ENCODE measurements around the gene RAB20.
"Not testable (repeated sequence)": the region's sequence is repeated elsewhere in the genome, so short reads cannot be mapped to it uniquely, and the experiment has no call there.

RAB20 gene

DNA sequence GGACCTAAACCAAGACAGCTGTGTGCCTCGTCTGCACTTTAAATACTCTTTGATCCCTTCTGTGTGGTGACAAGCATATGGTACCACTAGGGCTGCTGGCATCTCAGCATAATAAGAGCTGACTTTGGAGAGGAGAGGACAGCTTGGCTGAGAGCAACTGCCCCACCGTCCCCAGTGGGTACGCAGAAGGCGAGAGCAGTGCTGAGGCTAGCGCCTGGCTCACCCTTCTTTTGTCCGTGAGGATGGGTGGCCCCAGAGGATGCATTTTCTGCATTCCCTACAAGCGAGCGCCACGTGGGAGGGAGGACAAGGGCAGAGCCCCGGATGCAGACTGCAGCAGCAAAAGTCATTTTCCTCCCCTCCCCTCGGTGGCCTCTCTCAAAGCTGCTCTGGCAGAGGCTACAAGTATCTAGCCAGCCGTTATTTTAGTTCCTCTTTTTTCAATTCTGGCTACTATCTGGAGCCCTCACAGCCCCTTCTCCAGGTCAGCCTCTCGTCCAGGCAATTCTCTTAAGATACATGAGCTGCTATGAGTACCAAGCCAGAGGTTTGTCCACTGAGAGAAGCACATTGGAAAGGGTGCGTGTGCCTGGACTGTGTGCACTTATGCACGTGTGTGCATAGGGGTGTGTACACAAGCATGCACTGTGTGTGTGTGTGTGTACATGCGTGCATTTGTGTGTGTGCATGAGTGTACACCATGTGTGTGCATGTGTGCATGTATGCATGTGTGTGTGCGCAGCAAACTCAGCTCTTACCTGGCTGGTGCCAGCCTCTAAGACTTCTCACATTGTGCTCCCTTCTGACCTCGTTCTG is 51.3 kb downstream of the RAB20 start:
- no peak for DNase-seq (ENCODE audit: low read depth in 2 of 2)

DNA sequence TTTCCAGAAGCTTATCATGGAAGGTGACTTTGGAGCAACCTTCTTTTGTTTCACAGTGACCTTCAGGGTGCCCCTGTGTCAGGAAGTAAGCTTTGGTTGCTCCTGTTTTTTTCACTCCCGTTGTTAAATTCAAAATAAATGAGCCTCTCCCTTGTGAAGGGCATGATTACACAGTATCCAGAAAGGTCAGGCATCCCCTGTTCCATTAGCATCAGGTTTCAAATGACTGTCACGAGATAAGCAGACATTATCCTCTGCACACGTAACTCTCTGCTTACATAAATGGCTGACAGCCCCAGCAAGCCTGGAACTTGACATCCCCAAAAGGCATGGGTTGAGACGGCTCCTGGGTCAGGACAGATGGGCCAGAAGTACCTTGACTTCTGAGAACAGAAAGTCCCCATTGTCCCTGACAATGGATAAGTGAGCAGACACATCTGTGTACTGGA is 52.0 kb downstream of the RAB20 start:
- DNase-seq (ENCODE audit: low read depth in 2 of 2): no peak

DNA sequence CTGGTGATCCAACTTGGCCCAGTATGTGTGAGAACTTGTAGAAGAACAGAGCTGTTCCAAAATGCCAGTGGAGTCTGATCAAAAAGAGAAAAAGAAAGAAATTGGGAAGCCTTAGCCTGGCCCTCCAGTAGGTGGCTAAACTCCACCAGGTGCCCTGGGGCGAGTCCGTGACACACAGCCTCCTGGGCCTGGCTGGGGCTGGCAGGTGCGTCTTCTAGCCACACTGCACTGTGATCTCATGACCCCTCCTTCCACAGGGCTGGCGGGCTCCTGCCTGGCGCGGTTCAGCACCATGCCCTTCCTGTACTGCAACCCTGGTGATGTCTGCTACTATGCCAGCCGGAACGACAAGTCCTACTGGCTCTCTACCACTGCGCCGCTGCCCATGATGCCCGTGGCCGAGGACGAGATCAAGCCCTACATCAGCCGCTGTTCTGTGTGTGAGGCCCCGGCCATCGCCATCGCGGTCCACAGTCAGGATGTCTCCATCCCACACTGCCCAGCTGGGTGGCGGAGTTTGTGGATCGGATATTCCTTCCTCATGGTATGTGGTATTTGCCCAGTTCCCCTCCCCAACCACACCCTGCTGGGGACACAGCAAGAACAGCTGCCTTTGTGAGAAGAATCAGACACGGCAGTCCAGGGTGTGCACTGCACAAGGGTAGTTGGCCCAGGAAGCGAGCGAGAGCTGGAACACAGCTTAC is 53.7 kb downstream of the RAB20 start:
- no peak for DNase-seq (ENCODE audit: low read depth in 2 of 2)

DNA sequence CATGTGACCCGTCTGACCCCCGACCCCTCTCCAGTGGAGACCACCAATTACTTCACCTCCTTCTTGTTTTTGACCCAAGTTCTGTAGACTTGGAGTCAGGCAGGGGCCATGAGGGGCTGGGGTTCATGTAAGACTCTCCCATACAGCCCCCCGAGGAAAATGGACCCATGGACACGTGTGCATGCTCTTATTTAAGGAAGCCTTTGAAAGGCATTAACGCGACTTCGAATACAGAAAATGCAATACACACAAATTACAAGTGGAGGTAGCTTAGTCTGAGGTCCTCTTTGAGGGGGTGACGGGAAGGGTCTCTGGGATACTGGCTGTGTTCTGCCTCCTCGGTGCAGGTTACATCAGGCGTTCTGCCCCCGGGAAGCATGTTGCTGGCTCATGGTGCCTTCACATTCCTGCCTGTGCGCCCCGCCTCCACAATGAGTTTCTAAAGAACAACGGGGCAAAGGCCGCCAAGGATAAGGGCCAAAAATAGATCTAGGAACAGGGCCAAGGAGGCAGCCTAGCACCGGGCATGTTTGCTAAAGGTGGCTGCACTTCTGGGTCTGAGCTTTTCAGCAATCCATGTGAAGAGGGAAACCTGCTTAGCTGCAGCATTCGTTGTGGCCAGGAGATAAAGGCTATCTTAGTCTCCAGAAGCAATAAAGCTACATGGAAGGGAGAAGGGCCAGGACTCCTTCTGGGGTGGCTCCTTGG is 54.5 kb downstream of the RAB20 start:
- no peak for DNase-seq (ENCODE audit: low read depth in 2 of 2)

DNA sequence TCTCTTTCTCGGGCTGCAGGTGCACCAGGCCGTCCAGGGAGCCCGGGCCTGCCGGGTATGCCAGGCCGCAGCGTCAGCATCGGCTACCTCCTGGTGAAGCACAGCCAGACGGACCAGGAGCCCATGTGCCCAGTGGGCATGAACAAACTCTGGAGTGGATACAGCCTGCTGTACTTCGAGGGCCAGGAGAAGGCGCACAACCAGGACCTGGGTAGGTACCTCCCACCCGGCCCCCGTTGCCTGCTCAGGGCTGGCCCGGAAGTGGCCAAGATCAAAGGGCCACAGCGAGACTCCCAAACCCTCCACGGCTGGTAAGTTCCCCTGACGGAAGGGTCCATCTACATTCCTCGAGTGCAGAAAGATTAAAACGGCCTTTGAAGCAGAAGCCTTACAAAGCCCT is 55.1 kb downstream of the RAB20 start:
- no peak for DNase-seq (ENCODE audit: low read depth in 2 of 2)

DNA sequence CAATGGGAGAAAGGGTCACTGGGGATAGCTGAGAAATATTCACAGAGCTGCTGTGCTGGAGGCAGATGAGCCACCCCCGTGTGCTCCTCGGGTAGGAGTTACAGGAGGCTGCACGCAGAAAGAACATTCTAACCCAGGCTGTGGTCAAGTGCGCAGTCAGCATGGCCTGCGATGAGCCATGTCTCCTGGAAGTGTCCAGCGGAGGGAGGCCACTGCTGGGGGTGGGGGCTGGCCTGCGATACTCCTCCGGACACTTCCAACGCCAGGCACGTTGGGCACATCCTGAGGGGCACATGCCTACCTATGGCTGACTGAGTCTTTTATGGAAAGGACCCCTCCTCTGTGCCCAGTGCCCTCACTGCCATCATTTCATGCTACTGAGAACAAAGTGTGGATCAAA is 55.9 kb downstream of the RAB20 start:
- no peak for DNase-seq (ENCODE audit: low read depth in 2 of 2)

DNA sequence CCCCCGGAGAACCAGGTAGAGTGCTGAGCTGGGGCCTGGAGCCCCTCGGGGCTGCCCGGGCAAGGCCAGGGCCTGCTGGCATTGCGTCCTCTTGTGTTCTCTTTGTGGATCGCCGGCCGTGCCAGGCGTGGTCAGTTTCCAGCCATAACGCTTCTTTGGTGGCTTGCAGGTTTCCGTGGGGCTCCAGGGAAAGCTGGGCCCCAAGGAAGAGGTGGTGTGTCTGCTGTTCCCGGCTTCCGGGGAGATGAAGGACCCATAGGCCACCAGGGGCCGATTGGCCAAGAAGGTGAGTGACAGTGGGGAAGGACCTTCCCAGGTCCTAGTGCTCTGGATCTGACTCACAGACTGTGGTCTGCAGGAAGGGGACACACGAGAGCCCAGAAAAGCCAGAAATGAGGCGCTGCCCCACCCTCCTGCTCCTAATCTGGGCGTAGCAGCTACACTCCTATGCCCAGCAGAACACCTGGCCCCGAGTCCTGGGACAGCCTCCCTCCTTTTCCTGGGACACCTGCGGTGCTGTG is 57.5 kb downstream of the RAB20 start:
- DNase-seq (ENCODE audit: low read depth in 2 of 2): no peak

DNA sequence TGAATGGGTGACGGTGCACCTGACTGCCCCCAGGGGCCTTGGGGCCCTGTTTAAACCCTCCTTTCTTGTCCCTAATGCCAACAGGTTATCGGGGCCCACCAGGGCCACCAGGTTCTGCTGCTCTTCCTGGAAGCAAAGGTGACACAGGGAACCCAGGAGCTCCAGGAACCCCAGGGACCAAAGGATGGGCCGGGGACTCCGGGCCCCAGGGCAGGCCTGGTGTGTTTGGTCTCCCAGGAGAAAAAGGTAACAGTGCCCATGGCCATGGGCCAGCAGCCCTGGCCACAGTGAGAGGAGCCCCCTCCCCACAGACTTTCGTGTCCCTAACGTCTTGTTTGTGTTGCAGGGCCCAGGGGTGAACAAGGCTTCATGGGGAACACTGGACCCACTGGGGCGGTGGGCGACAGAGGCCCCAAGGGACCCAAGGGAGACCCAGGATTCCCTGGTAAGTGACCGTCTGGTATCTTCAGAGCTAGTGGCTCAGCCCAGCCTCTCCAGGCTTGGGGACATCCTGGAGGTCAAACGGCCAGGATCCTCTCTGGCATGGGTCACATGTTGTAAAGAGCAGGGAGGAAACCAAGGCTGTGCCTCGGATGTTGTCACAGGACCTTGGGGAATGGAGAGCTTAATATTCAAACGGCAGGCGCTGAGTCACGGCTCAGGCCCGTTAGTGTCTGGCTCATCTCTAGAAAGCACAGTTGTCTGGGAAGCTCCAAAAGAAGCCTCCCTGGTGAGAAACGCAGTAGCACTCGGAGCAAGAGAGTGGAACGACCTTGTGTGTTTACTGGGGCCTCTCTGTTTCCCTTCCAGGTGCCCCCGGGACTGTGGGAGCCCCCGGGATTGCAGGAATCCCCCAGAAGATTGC is 58.3 kb downstream of the RAB20 start:
- DNase-seq (ENCODE audit: low read depth in 2 of 2): no peak

DNA sequence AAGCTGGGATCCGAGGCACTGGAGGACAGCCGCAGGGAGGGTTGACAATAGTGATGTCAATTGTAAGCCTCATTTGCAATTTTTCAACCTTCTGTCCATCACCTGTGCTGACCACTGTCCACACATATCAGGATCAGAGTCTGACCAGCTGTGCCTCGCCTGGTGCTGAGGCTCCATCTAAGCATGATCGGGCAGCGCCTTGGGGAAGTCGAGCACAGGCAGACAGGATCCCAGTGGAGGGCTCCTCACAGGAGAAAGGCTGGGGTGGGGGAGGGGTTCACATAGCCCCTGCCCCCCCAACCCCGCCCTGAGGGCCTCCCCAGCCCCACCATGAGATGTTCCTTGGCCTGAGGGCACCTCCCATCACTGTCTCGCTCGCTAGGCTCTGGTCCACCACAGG is 60.3 kb downstream of the RAB20 start:
- no peak for DNase-seq (ENCODE audit: low read depth in 2 of 2)

DNA sequence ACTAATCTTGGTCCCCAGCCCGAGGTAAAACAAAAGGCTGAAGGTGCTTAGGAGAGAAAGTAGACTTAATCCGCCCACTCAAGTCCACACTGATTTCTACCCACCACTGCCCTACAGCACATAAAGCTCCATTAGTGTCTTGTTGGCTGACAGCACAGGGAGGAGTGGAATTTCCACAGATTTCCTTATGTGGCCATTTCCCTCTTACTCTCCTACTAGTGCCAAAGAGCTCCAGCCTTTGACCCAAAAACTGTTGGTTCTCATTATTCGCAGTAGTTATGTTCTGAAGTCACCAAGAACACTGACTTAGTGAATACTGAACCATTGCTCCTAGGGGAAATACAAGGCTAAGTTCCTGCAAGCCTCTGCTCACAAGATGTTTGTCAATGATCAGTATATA is 61.2 kb downstream of the RAB20 start:
- DNase-seq (ENCODE audit: low read depth in 2 of 2): no peak

DNA sequence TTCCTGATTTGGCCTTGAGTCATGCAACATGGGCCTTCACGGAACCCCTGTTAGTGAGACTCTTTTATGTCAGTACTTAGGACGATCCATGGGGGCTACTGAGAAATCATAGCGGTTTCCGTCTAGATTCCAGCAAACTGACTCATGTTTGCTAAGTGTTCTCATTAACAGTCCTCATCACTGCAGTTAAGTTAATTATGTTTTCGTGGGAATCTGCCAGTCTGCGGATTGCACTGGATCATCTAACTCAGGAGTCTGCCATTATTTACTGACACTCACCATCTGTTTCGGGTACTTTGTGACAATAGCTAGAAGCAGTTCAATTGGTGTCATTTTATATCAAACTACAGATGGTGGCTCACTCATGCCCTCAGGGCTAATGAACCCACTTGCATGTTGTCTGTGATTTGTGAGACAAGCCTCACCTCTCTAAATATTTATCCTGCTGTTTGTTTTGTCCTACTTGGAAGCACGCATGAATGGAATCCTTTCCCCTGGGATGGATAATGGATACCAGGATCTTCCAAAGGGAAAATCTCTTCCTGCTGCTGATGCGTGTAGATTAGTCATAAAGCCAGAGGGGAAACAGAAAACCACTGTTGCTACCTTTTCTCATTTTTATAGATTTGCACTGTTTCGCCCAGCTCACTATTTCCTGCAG is 61.8 kb downstream of the RAB20 start:
- DNase-seq (ENCODE audit: low read depth in 2 of 2): no peak

DNA sequence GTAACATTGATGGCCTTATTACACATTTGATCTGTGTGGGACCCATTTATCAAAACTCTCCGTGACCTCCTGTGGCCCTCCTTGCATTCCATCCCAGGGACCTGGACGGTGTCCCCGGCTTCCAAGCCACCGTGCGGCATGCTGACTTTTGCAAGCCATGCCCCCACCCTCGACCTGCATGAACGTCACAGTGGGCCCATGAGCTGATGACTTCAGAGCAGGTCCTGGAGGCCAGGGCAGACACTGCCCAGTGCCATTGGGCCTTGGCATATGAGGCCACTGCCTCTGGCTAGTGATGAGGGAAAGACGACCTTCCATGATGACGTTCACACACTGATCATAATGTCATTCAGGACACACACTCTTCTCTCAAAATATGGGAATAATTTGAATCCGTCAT is 62.8 kb downstream of the RAB20 start:
- DNase-seq (ENCODE audit: low read depth in 2 of 2): no peak

DNA sequence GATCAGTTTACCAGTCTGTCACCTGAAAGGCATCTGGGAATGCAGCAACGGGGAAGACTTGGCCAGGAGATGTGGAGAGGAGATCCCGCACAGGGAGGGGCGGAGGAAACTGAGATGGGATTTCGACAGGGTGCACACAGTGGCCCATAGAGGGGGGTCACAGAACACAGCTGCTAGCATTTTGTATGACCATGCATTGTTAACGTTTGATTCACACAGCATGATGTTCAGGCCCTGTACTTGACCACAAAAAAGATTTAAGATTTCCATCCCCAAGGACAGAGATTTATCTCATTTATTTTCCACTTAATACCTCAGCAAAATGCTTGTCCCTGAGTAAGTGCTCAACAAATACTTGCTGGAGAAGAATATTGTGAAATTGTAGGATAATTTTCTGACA is 63.2 kb downstream of the RAB20 start:
- no peak for DNase-seq (ENCODE audit: low read depth in 2 of 2)

DNA sequence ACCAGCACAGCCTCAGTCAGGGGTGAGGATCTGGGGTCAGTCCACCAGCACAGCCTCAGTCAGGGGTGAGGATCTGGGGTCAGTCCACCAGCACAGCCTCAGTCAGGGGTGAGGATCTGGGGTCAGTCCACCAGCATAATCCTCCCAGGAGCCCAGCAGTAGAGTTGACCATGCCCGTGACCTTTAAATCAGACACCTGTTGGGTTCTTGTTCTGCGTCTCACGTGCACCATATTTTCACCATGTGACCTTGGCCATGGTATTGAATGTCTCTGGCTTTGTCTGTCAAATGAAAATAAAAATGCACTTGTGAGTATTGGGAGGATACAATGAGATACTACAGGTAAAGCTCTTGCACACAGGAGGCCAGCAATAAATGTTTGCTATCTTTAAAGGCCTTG is 63.6 kb downstream of the RAB20 start:
- not testable (repeated sequence) for DNase-seq (ENCODE audit: low read depth in 2 of 2)

DNA sequence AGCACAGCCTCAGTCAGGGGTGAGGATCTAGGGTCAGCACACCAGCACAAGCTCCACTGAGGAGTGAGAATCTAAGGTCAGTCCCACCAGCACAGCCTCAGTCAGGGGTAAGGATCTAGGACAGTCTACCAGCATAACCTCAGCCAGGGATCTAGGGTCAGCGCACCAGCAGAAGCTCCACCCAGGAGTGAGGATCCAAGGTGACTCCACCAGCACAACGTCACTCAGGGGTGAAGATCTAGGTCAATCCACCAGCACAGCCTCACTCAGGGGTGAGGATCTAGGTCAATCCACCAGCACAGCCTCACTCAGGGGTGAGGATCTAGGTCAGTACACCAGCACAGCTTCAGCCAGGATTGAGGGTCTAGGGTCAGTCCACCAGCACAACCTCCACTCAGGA is 64.5 kb downstream of the RAB20 start:
- DNase-seq (ENCODE audit: low read depth in 2 of 2): no peak

DNA sequence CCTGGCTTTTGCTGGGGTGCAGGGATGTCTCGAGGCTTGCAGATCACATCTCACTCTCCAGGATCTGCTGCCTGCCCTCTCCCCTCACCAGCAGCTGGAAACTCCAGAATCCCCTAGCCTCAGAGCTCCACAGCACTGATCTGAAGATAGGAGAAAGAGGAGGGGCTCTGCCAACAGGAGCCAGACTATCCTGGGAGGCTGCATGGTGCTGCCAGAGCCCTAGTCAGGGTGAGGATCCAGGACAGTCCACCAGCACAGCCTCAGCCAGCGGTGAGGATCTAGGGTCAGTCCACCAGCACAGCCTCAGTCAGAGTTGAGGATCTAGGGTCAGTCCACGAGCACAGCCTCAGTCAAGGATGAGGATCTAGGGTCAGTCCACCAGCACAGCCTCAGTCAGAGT is 65.2 kb downstream of the RAB20 start:
- DNase-seq (ENCODE audit: low read depth in 2 of 2): no peak

DNA sequence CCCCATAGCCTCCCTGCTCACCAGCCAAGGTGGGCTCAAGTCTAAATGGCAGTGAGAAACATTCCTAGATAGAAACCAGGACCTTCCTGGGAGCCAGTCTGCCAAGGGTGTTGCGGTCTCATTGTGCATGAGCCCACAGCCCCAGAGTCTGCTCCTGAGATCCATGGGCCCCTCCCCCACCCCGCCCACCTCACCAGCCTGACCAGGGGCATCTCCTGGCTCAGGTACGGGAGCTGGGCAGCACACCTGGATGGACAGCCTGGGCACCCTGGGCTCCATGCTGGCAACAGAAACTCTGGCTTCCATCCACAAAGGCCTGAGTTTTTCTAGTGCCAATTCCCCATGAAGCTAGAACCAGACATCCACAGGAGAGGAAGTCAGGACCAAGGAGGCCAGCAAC is 65.6 kb downstream of the RAB20 start:
- no peak for DNase-seq (ENCODE audit: low read depth in 2 of 2)

DNA sequence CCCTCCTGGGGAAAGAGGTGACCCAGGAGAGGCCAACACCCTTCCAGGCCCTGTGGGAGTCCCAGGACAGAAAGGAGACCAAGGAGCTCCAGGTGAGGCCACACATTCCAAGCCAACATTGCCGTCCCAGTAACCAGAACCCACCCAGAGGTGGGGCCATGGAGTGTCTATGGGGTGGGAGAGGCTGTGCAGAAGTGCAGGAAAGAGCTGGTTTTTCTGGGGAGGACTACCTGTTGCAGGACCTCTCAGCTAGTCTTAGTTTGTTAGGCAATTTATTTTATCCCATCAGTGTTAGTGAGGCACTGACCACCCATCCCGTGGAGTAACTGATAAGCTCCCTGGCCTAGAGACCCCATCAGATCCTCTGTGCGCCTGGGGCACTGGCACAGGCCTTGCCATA is 66.1 kb downstream of the RAB20 start:
- no peak for DNase-seq (ENCODE audit: low read depth in 2 of 2)

DNA sequence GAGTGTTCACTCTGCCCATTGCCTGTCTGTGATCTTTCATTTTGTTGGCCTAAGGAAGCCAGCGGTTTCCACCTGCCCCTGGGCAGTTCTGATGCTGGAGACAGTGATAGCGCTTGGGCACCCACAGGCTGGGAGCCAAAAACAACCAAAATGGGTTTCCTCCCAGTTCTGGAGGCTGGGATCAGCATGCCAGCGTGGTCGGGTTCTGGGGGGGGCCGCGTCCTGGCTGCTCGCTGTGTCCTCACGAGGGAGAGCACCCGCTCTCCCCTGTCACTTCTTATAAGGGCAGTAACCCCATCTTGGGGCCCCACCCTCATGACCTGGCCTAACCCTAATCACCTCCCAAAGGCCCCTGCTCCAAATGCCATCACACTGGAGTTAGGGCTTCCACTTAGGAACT is 67.9 kb downstream of the RAB20 start:
- no peak for DNase-seq (ENCODE audit: low read depth in 2 of 2)

DNA sequence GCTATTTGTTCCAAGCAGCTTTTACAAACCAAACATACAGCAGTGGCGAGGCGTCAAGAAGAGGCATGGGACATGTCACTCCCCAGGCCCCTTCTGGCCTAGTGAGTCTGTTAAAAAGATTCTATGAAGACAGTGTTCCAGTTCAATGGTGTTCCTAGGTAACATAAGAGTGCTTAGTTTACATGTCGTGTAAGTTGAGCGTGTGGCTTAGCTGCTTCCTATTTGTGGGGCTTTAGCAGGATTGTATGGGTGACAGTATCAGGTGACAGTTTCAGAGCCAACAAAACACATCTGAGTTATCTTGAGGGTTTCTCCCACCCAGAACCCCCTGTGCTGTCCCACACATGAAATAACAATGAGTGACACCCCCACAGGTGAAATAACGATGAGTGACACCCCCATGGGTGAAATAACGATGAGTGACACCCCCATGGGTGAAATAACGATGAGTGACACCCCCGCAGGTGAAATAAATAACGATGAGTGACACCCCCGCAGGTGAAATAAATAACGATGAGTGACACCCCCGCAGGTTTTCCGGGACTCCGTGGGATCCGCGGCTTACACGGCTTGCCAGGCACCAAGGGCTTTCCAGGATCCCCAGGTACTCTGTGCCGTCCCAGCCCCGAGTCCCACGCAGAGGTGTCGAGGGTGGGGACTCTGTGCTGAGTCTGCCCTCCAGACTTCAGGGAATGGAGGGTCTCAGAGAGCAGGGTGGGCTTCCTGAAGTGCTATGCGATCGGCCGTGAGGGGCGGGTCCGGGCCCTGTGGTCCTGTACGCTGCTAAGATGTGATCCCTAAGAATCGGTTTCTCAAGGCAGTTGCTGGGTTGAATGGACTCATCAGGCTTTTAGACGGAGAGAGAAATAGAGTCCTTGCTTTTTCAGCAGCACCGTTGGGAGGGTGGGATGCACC is 68.6 kb downstream of the RAB20 start:
- no peak for DNase-seq (ENCODE audit: low read depth in 2 of 2)
